GM21619 (cell line): ENCODE results near the gene LTBR.
A peak's percentile ranks its signal among the peaks of the same experiment; 100 is the strongest.
"Not testable (repeated sequence)": the region's sequence is repeated elsewhere in the genome, so short reads cannot be mapped to it uniquely, and the experiment has no call there.

Experiments
- ATAC-seq: cut with Tn5 transposase; IDR thresholded peaks from one replicate; pipeline ENCODE4 v1.9.1; 2021; ENCODE audit not compliant: unreplicated experiment

The LTBR gene

DNA sequence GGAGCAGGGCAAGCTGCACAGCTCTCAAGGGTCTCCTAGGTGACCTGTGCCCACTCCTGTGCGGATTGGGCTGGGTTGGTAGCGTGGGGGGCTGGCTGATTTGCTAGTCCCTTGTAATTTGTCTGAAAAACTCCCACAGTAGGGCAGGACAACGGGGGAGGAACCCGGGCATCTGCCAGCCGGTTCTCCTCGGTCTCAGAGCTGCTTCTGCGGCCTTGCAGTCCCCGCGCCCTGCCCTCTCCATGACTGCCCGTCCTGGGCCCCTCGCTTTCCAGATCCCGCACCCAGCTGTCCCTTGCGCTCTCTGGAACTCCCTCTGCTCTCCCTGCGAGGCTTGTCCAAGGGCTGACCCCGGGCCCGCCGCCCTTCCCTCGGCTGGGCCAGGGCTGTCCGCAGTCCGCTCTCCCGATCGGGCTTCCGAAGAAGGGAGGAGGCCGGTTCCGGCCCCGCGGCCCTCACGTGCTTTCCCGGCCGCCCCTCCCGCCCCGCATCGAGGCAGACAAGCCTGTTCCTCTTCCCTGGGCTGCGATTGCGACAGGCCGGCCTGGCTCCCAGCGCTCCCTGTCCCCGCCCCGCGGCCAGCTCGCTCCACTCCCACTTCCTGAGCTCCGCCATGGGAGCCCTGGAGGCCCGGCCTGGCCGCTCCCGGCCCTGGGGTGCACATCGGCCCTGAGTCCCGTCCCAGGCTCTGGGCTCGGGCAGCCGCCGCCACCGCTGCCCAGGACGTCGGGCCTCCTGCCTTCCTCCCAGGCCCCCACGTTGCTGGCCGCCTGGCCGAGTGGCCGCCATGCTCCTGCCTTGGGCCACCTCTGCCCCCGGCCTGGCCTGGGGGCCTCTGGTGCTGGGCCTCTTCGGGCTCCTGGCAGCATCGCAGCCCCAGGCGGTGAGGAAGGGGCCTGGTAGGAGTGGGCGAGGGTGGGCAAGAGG is at the start of gene LTBR:
Gene LTBR (plus strand): TSS at position 591 of the 927 bp plus-strand sequence. CDS start 197 bp downstream, at position 788.
- no peak for ATAC-seq

DNA sequence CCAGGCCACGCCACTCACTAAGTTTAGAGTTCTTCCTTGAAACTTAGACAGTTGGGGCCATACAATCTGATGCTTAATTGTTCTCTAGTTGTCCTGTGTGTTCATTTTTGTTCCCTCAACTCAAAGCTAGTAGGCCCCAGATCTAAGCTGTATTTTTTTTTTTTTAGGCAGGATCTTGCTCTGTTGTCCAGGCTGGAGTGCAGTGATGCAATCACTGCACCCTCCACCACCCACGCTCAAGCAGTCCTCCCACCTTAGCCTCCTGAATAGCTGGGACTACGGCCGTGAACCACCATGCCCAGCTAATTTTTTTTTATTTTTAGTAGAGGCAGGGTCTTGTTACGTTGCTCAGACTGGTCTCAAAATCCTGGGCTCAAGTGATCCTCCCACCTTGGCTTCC is 49.6 kb upstream of the LTBR start:
- no peak for ATAC-seq

DNA sequence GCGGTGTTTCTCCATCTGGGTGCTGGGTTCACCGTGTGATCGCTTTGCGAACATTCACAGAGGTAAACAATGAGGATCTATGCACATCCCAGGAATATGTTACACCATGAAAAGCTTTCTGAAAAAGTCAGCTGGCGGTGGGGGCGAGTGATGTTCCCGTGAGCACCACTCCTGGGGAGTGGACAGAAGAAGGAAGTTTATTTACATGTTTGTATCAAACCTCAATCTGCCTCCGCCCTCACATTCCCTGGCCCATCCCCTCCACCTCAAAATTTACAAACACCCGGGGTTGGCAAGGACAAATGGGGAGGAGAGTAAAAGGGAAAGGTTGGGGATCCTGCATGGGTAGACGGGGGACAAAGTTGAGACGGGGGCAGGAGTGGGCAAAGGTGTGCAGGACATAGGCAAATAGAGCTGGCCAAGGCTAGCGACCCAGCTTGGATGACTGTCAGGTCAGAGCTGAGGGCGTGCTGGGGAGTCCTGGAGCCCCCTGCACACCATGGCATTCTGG is 49.0 kb upstream of the LTBR start:
- ATAC-seq: no peak

DNA sequence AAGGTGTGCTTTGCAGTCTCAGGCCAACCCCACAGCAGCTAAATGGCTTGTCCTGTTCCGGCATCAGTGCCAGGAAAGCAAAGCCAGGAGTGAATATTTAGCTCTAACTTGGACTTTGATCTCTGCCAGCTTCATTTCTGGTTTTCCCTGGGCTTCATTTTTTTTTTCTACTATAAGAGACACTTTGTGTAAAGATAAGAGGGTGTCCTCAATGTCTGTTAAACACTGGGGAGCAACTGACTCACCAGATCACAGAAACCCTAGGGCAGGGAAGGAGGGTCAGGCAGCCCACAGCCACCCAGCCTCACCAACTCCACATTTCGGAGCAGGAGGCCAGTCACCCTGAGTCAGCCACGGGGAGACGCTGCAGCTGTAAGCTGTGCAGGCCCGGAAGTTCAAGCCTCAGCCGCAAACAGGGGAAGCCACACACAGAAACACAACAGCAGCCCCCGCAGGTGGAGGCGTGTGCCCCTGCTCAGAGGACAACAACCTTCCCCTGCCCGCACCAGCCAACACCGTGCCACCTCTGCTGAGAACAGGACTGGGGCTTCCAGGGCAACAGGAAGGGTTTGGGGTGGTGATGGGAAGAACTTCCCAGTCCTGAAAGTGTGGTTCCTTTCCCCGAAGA is 48.4 kb upstream of the LTBR start:
- ATAC-seq: peak; percentile 71

DNA sequence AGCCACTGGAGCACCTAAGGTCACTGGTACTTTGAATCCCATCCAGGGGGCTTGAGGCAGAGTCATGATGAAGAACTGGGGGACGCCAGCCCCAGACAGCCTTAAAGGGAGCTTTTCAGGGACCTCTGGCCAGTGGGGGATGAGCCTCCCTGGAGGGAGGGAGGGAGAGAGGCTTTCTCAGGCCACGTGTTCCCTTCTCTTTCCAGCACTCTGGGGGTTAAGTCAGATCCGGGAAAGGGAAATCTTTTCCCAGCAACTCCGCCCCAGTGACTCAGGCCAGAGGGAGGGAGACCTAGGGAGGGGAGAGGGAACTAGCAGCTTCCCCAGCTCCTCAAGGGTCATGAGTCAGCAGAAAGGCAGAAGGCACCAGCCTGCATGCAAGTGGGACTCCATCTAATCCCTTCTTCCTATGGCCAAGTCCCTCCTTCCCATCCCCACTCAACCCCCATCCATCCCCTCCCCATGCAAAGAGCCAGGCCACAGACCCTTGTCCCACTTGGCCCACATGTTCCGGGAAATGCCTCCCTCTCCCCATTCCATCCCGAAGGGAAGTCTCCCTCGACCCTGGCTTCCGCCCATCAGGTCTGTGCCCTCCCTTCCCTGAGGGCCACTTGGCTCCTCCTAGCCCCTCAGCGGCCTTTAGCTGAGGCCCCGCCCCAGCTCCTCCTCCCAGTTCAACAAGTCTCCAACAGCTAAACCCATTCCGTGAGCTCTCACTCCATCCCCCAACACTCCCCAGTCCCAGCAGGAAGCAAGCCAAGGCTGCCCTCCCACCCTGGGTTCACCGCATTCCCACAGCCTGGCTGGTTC is 47.7 kb upstream of the LTBR start:
- ATAC-seq: no peak

DNA sequence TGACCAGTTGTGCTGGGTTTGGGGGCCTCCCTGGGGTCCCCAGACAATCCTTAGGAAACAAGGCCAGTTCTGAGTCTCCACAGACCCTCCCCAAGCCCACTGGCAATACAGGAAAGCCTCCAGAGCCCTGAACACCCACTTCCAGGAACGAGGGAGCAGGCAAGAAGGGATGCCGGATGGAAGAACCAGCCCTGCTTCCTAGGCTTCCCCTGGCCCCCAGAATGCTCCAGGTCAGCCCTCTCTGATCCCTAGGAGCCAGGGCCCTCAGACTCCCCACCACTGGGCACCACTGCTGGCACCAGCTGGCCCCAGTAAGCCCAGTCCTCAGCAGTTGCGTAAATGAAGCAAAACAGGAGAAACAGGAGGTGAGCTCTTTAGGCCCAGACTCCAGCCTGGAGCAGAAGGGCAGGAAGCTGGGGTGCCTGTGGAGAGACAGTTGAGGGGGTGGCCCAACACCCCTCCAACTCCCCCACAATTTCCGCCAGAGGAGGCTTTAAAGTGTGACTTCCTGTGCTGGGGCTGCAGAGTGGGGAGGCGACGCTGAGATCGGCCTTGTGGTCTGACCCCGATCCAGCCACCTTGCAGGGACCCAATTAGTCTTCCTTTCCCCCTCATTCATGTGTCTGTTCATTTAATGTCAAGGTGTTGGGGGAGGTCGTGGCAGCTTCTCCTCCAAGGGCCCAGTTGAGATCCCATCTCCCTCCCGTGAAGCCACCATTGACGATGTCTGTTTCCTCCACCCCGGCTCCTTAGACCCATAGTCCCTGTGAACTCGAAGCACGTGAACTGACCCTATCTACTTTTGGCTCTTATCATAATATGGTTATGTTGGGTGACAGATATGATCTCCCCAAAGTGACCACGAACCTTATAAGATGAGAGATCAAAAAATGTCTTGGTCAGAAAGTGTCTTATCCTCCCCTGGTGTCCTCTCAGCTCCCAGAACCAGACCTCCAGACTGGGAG is 46.8 kb upstream of the LTBR start:
- no peak for ATAC-seq

DNA sequence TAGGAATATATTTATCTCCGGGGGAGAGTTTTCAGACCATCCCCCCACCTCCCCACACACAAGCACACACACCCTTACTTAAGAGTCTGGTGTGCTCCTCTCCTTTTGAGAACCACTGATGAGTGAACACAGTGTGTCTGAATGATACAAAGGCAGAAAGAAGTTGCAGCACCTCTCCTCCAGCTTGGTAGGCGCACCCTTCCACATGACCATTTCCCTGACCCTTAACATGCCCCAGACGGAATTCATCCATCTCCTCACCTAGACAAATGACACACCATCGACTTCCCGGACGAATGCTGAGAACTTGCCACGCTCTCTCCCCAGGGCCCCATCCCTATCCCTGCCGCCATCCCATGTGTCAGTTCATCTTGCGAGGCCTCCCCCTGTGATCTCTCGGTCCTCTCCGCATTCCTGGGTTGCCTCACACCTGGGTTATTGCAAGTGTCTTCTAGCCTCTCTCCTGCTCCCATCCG is 46.0 kb upstream of the LTBR start:
- no peak for ATAC-seq

DNA sequence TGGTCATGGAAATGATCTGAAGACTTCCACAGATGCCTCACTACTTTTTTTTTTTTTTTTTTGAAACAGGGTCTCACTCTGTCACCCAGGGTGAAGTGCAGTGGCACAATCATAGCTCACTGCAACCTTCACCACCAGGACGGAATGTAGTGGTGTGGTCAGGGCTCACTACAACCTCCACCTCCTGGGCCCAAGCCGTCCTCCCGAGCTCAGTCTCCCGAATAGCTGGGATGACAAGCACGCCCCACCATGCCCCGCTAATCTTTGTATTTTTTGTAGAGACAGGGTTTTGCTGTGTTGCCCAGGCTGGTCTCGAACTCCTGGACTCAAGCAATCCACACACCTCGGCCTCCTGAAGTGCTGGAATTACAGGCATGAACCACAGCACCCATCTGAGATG is 45.4 kb upstream of the LTBR start:
- not testable (repeated sequence) for ATAC-seq

DNA sequence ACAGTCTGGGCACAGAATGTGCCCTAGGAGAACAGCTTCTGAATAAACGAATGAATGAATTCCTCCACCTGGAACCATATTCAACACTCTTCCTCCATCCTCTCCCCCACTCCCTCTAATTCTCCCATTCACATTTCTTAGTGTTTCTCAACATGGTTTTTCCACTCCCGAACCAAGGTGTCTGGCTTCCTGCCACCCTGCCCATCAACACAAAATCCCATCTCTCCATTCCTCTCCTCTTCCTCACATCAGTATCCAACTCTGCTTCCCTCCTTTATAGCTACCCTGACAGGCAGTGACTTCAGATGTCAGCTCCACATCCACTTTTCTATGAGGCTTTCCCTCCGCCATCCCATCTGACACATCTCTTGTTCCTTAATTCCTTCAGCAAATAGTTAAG is 45.0 kb upstream of the LTBR start:
- ATAC-seq: no peak

DNA sequence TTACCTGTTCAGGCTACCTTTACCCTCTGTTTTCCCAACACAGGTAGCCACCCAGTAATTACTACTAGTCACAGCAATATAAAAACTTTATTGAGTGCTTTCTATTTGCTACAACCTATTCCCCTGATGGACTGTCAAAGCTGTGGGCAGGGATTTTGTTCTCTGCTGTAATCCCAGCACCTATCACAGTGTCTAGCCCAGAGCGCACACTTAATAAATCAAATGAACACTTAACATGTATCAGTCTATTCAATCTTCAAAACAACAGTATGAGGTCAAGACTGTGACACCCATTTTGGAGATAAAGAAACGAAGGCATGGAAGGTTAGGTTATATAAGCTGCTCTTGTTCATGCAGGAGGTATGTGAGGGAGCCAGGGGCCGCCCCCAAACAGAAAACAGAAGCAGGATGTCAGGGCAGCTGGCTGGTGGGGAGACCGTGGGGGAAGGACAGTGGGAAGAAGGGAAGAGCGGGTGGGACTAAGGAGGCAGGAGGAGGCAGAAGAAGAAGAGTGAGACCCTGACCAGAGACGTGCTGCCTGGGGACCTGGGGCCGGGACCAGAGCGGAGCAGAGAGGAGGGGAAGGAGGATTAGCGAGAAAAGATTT is 43.8 kb upstream of the LTBR start:
- no peak for ATAC-seq

DNA sequence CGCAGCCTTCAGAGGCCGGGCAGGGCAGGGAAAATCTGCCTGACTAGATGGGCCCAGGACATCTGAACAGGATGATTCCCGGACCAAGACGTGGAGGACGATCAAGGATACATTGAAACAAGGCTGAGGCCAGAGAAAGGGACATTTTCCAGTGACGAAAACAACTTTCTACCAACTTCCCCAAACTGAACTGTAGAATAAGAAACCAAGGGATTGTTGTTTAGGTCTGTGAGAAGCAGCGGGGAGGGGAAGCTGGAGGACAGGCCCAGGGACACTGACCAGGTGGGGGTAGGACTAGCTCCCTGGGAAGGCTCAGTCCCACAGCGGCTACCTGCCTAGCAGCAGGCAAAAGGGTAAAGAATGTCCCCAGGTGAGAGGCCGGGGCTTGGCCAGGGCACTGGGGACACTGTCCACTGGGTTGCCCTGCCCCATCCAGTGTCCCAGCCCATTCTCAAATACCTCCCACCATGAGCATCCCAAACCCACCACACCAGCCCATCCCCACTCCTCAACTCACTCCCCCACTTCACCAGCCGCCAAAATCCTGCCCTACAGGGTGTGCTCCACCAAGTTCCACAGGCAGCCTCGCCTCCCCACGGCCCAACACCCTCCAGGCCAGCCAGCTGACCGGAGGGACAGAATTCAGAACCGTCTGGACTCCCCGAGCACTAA is 43.1 kb upstream of the LTBR start:
- no peak for ATAC-seq

DNA sequence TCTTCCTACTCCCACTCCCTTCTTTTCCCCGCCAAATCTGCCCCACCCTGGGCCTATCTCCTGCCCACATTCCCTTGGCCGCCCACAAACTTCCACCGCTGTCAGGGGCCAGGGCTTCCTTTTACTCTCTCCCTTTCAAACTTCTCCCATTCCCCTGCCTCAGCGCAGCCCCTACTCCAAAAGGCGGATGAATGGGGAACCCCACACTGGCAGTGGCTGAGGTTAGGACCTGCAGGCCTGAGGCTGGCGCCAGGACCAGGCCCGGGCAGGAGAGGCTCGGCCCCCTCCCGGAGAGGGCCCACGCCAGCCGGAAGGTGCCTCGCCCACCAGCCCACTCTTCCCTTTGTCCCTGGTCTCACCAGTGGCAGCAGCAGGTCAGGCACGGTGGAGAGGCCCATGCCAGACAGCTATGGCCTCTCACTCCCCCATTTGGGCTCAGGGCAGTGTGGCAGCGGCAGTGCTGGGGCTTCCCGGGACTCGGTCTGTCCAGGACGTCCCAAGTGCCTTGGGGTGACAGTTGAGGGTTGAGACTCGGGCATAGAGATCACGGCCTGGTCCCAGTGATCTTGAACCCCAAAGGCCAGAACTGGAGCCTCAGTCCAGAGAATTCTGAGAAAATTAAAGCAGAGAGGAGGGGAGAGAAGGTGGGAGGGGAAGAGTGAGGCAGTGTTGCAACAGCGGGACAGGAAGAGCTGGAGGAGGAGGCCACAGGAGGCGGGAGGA is 42.4 kb upstream of the LTBR start, which contains the start of gene TNFRSF1A:
Gene TNFRSF1A (minus strand): TSS at position 660 of the 723 bp plus-strand sequence. CDS start 262 bp downstream, at position 398.
- ATAC-seq: no peak

DNA sequence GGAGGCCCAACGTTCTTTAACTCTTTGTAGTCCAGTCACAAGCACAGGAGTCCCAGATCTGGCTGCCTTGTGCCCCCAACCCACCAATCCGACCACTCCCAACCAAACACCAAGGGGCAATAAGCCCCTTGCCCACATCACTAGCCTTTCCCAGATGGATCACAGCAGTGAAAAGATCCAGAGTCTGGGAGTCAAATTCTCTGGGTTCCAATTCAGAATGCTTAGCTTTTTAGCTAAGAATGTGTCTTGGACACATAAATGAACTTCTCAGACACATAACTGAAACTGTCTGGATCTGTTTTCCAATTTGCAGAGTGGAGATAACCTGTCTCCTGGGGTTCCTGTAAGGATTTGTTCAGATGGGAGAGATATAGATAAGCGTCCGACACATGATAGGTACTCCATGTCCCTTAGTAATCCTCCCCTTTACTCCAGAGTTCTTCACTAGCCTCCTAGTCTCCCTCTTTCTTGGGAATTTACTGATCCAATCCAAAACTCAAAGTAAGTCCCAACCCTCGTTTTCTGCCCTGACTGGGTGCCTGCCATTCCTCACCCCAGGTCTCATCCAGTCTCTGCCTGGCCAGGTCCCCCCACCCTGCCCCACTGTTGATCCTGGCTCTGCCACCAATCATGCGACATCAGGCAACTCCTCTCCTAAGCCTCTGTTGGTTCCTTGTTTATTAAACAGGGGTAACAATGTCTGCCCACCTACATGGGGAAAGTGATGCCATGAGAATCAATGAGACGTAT is 41.6 kb upstream of the LTBR start:
- no peak for ATAC-seq

DNA sequence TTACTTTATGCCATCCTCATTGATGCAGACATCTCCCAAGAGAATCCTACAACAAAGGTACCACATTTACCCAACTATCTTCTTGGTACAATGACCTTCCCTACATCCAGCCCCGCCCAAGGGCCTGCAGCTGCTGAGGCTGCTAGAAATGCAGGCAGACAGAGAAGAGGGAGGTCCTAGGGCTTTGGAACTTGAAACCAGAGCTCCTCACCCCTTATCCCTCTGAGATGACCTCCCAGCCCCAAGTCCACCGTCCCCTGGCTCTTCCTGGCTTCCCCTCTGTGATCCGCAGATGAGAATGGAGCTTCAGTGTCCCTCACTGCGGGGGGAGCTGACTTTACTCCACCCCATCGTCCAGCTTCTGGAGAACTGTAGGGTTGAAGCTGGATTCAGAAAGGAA is 40.4 kb upstream of the LTBR start:
- ATAC-seq: no peak

DNA sequence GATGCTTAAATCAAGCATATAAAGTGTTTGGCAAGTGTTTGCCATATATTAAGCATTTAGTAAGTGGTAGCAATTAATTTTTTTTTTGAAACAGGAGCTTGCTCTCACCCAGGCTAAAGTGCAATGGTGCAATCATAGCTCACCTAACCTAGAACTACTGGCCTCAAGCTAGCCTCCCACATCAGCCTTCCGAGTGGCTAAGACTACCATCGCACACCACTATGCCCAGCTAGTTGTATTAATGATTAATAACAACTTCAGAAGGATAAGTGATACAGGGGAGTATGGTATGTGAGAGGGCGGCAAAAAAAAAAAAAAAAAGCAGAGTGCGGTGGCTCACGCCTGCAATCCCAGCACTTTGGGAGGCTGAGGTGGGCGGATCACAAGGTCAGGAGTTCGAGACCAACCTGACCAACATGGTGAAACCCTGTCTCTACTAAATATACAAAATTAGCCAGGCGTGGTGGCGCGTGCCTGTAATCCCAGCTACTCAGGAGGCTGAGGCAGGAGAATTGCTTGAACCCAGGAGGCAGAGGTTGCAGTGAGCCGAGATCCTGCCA is 39.8 kb upstream of the LTBR start:
- not testable (repeated sequence) for ATAC-seq

DNA sequence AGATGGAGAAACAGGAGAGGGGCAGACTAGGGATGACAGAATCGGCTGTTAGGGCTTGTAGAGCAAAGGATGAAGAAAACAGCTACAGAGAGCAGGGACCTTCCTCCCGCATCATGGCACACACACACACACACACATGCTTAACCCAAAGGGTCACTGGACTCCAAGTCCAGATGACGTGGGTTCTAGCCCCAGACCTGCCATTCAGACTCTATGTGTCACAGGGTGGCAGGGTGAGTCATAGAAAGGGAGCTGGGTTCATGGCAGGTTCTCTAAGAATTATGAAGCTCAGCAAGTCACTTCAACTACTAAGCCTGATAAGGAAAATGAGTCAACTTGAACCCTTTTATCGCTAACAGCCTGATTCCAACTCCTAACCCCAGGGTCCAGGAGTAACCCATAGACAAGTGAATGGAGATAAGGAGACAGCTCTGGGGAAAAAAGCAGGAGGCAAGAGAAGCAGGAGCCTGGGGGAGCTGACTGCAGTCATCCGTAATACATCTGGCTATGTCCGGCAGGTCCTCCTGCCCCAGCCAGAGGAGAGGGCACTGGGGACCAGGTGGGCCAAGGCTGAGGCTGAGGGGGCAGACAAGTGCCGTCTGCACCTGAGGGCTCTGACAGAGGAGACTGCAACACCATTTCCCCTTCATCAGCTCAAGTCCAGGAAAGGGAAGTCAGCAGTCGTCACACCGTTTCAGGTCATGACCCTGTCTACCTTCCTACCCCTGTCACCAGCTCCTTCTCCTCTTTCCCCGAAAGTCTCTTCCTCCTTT is 38.5 kb upstream of the LTBR start:
- no peak for ATAC-seq
